Measurements from ENCODE around the gene FAM222B.

FAM222B gene

GRCh38 chr17:28725660-28726225, 116.8 kb downstream of the FAM222B start (continued):
- TF ChIP-seq ZBTB26 (tag by site-specific recombination; optimal IDR thresholded peaks at IDR 0.05) (peak; percentile 98), ZNF449 (tag by site-specific recombination; IDR thresholded peaks at IDR 0.05) (peak; percentile 54; the same call in 1 of the 2 replicates), ZBTB7A (tag by site-specific recombination; IDR thresholded peaks at IDR 0.05; ENCODE audit: low read depth) (peak; percentile 68; the same call in 1 of the 2 replicates), KLF8 (tag by site-specific recombination; IDR thresholded peaks at IDR 0.05) (peak; percentile 85), ZNF639 (tag by site-specific recombination; IDR thresholded peaks at IDR 0.05) (0 out of 2 replicates have a peak, but pooled peaks have one; percentile 7), ZBTB49 (tag by site-specific recombination; IDR thresholded peaks at IDR 0.05; ENCODE audit: low read depth) (no peak), YY2 (tag by site-specific recombination; IDR thresholded peaks at IDR 0.05) (0 out of 2 replicates have a peak, but pooled peaks have one; percentile 31), GLI4 (tag by site-specific recombination; IDR thresholded peaks at IDR 0.05) (peak; percentile 17; the same call in 1 of the 2 replicates), ZNF416 (tag by site-specific recombination; IDR thresholded peaks at IDR 0.05) (no peak), SP2 (tag by site-specific recombination; IDR thresholded peaks at IDR 0.05) (peak; percentile 38), KLF7 (tag by site-specific recombination; IDR thresholded peaks at IDR 0.05; ENCODE audit: borderline replicate concordance) (peak; percentile 35; the same call in 1 of the 2 replicates), ZNF426 (tag by site-specific recombination; IDR thresholded peaks at IDR 0.05) (no peak), ZFP69B (tag by site-specific recombination; IDR thresholded peaks at IDR 0.05) (peak; percentile 16), GLIS1 (tag by site-specific recombination; IDR thresholded peaks at IDR 0.05) (peak; percentile 86), ZNF791 (tag by site-specific recombination; IDR thresholded peaks at IDR 0.05) (no peak), ZSCAN5A (tag by site-specific recombination; IDR thresholded peaks at IDR 0.05) (peak; percentile 93), YY1 (tag by site-specific recombination; IDR thresholded peaks at IDR 0.05) (peak; percentile 45; the same call in 1 of the 2 replicates), ZNF585B (tag by site-specific recombination; IDR thresholded peaks at IDR 0.05) (0 out of 2 replicates have a peak, but pooled peaks have one; percentile 16), ZBTB8A (tag by site-specific recombination; IDR thresholded peaks at IDR 0.05) (peak; percentile 80), ZSCAN18 (tag by site-specific recombination; IDR thresholded peaks at IDR 0.05) (0 out of 2 replicates have a peak, but pooled peaks have one; percentile 10), HOXD13 (CRISPR knock-in tag; IDR thresholded peaks at IDR 0.05; ENCODE audit: borderline replicate concordance) (0 out of 2 replicates have a peak, but pooled peaks have one; percentile 22), INSM2 (tag by site-specific recombination; IDR thresholded peaks at IDR 0.05) (no peak; the same call in 1 of the 2 replicates), KLF10 (tag by site-specific recombination; IDR thresholded peaks at IDR 0.05) (0 out of 2 replicates have a peak, but pooled peaks have one; percentile 7), ZNF473 (tag by site-specific recombination; IDR thresholded peaks at IDR 0.05) (no peak), ZNF366 (tag by site-specific recombination; conservative IDR thresholded peaks at IDR 0.05) (peak; percentile 35; the same call in 1 of the 2 replicates), ZBTB20 (tag by site-specific recombination; IDR thresholded peaks at IDR 0.05) (peak; percentile 87), ZNF837 (tag by site-specific recombination; IDR thresholded peaks at IDR 0.05) (peak; percentile 68; the same call in 1 of the 2 replicates), ZNF133 (tag by site-specific recombination; IDR thresholded peaks at IDR 0.05) (peak; percentile 24; the same call in 1 of the 2 replicates)

Measured in HEK293 (cell line).